Measurements from ENCODE around the gene THPO.
"Not testable (repeated sequence)": the region's sequence is repeated elsewhere in the genome, so short reads cannot be mapped to it uniquely, and the experiment has no call there.

The THPO gene

GRCh38 chr3:184349563-184350470 lies 28.2 kb downstream of the THPO start:
- no peak for DNase-seq (ENCODE audit: low spot score)

GRCh38 chr3:184348057-184348382 lies 30.0 kb downstream of the THPO start:
- no peak for DNase-seq (ENCODE audit: low spot score)

- no peak for DNase-seq (ENCODE audit: low spot score)
Observed at GRCh38 chr3:184347321-184348056, 30.5 kb downstream of the THPO start.

- no peak for DNase-seq (ENCODE audit: low spot score)
Observed at GRCh38 chr3:184346480-184347190, 31.4 kb downstream of the THPO start.

- DNase-seq (ENCODE audit: low spot score), result peak; percentile 97
Observed at GRCh38 chr3:184345317-184346144, 32.5 kb downstream of the THPO start.

GRCh38 chr3:184344579-184345316 lies 33.3 kb downstream of the THPO start:
- no peak for DNase-seq (ENCODE audit: low spot score)

- DNase-seq (ENCODE audit: low spot score), result no peak
Observed at GRCh38 chr3:184343200-184343876, 34.7 kb downstream of the THPO start.

- no peak for DNase-seq (ENCODE audit: low spot score)
Observed at GRCh38 chr3:184341925-184342324, 36.1 kb downstream of the THPO start.

- DNase-seq (ENCODE audit: low spot score), result not testable (repeated sequence)
Observed at GRCh38 chr3:184339451-184340135, 38.4 kb downstream of the THPO start.

GRCh38 chr3:184339001-184339400 lies 39.0 kb downstream of the THPO start:
- no peak for DNase-seq (ENCODE audit: low spot score)

- DNase-seq (ENCODE audit: low spot score), result peak; percentile 79
Observed at GRCh38 chr3:184338511-184338945, 39.5 kb downstream of the THPO start.

- DNase-seq (ENCODE audit: low spot score), result no peak
Observed at GRCh38 chr3:184337981-184338380, 40.0 kb downstream of the THPO start.

GRCh38 chr3:184337399-184337714 lies 40.6 kb downstream of the THPO start, which contains the start of gene FAM131A:
FAM131A (plus strand) TSS chr3:184337600; CDS start chr3:184337631, 31 bp downstream.
- peak; percentile 88 for DNase-seq (ENCODE audit: low spot score)

- DNase-seq (ENCODE audit: low spot score), result peak; percentile 92
Observed at GRCh38 chr3:184336547-184337398, 41.2 kb downstream of the THPO start.

GRCh38 chr3:184335661-184336546 lies 42.1 kb downstream of the THPO start:
- DNase-seq (ENCODE audit: low spot score), result peak; percentile 83

- peak; percentile 71 for DNase-seq (ENCODE audit: low spot score)
Observed at GRCh38 chr3:184335291-184335660, 42.7 kb downstream of the THPO start.

GRCh38 chr3:184334470-184335158 lies 43.4 kb downstream of the THPO start:
- no peak for DNase-seq (ENCODE audit: low spot score)

Data from cerebellar cortex (tissue), 1 donor.